ENCODE measurements around the gene DYNLT1.
"Not testable (repeated sequence)": the region's sequence is repeated elsewhere in the genome, so short reads cannot be mapped to it uniquely, and the experiment has no call there.

Gene DYNLT1

DNA sequence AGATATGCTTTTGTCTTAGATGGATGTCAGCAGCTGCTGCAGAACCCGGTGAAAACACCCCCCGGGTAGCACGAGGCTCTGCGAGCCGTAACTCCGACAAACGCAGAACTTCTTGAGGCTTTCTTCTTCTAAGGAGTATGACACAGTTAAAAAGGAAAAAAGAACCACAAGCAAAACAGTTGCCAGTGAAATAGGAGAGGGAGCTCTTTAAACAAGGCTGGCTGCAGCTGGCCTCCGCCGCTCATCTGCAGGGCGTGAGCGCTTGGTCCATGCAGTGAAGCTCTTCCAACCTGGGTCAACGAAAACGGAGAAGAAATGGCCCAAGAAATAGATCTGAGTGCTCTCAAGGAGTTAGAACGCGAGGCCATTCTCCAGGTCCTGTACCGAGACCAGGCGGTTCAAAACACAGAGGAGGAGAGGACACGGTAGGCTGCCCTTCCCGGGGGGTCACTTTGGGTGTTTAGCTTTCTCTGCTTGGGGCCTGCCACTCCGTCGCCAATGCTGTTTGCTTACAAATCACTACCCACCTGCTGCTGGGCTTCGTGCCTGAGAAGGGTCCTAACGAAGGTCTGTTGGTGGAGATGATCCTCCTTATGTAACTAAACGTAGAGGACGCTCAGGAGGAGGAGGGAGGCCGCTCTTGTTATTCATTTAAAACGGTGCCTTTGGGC, 18.5 kb upstream of the DYNLT1 start:
- DNase-seq: no peak

DNA sequence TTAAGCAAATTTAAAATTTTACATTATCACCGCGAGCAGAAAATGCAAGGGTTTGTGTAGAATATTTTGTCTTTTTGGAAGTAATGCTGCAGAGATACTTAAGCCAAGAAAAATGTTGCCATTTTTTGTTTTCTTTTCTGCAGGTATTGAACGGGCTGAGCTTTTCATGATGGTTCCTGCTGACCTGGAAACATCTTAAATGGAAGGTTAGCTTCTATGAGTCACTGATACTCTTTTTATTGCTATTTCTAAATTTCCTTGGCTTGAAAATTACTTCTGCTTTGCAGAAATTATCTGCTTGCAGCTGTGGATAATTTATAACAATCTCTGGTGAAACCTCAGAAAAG, 18.0 kb upstream of the DYNLT1 start:
- DNase-seq: no peak

DNA sequence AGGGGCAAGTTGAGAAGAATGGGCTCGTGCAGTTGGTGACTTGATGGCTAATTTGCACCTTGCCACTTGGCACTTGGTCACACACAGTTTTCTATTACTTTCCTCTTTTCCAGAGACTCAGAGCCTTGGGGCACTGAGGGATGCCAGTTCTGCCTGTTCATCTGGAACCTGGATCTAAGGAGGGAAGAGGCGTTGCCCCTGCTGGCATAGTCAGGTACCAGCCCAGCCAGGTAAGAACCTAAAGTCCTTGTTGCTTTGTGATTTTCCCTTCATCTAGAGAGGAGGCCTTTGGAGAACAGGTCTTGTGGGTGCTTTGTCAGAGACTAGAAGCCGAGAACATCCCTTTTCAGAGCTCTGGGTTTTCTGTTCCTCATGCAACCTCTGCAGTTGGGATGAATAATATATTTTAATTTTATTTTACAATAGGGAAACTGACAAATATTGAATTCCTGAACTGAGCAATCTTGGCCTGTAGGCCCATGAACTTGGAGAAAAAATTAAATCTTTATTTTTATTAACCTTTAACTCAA, 16.7 kb upstream of the DYNLT1 start:
- DNase-seq: no peak

DNA sequence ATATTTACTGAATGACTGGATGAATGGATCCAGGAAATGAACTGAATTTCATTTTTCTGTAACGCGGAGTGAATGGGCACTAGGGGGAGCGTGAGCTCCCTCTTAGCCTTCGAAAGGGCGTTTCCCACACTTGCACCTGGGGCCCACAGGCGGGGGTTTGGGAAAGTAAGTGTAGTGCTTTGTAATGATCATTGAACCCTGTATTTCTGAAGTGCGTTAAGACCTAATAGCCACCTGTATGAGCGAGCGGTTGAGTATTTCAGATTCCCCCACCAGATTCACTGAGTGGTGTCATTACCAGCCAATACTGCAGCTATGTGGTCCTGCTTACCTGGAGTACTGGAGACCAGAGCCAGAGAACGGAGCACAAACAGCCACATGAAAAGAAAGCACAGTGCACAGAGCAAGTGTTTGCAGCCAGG, 15.8 kb upstream of the DYNLT1 start:
- DNase-seq: peak; percentile 43

DNA sequence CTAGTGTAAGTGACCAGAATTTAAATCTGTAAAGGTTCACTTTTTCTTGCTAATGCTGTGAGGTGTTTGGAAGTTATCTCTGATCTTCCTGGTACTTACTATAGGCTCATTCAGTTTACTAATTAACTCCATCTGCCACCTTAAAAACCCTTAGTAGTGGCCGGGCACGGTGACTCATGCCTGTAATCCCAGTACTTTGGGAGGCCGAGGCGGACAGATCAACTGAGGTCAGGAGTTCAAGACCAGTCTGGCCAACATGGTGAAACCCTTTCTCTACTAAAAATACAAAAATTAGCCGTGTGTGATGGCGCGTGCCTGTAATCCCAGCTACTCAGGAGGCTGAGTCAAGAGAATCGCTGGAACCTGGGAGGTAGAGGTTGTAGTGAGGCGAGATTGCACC, 12.4 kb upstream of the DYNLT1 start:
- not testable (repeated sequence) for DNase-seq

DNA sequence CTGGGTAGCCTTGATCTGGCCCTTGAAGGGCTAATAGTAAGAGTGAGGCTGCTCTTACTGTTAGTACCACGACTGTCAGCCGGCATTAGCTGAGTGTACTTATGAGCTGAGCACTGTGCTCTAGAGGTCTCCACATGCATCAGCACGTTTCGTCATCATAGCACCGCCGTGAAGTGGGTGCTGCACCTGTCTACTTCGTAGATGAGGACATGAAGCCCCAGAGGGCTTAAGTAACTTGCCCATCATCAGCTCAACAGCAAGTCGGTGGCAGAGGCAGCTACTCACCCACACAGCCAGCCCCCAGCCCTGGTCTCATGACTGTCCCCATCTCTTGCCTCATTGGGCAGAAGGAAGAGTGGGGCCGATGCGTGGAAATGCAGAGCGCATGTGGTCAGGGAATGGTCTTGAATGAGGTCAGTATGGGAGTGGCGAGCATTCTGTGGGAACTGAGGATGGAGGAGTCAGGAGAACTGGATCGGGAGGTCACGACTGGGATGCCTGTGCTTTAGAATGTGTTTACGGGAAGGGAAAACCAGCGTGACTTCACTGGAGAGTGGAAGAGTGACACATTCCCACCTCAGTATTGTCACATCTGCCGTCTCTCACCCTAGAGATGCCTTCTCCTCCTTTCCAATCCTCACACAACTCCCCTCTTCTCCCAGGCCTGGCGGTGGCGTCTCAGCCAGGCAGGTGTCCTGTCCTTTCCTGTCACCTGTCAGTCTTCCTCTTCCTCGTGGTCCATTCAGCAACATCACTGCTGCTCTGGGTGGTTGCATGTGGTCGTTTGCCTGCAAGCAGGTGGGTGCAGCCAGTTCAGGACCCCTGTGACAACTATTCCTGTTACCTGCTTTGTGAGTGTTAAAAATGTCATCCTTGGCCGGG, 11.3 kb upstream of the DYNLT1 start:
- no peak for DNase-seq

DNA sequence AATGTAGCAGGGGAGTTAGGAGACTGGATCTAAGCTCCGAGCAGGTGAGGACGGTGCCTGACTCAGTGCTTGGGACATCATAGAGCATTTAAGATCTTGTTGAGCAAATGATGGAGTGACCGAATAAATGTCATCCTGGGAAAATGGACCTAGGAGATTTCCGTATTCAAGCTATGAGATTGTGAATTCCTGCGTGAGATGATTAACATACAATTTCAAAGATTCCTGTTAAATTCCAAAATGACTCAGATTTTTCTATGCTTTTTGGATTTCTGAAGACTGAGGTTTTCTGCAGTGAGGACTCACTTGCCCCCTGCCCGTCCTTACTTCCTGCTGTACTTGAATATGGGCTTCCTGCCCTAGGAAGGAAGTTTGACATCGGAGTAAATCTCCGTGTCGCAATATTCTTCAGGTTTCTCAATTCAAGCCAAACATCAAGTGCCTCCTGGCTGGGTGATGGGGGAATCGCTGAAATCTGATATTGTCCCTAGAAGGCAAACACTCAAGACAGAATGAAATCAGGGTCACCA, 10.5 kb upstream of the DYNLT1 start:
- DNase-seq: no peak

DNA sequence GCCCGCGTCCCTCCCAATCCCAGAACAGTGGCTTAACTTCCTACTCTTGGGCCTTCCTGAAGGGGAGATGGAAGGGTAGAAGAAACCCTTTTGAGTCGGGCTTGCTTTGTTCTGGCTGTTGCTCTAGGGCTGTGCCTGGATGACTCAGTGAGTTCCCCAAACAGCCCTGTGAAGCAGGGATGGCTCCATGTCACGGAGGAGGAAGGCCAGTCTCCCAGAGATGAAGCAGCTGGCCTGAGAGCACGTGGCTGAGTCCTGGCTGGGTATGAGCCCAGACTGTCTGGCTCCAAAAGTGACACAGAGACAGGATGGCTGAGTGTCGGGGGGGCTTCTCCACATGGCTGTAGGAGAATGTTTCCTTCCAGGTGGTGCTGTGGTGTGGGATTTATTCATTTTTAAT, 10.0 kb upstream of the DYNLT1 start:
- DNase-seq: no peak

DNA sequence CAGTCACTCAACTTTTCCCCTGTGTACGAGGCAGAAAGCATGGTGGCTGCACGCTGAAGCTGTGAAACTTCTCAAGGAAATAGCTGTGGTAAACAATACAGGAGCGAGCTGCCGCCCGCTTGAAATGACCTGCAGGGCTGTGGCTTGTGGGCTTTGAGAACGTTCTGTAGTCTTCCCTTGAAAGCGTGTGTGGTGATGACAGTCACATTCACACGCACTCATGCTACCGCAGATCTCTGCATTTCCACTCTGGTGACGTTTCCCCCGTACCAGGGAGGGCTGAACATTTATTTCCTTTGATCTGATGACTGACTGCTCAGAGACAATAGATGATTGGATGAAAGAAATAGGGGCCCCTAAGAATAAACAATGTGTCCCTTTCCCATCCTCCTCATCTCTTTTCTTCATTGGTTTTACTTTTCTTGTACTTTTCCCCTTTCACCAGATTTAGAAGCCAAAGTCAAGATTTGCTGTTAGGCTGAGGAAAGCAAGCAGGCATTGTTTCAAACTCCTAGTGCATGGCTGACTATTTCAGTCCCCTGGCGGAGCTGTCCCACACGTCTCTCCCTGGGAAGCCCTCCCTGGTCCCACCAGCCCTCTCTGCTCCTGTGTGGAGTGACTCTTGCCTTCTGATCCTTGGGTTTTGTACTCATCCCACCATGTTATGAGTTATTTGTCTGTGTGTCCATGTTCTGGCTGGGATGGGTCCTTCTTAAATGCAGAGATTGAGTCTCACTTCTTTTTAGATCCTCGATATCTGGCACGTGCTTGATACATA, 9.2 kb upstream of the DYNLT1 start:
- no peak for DNase-seq

DNA sequence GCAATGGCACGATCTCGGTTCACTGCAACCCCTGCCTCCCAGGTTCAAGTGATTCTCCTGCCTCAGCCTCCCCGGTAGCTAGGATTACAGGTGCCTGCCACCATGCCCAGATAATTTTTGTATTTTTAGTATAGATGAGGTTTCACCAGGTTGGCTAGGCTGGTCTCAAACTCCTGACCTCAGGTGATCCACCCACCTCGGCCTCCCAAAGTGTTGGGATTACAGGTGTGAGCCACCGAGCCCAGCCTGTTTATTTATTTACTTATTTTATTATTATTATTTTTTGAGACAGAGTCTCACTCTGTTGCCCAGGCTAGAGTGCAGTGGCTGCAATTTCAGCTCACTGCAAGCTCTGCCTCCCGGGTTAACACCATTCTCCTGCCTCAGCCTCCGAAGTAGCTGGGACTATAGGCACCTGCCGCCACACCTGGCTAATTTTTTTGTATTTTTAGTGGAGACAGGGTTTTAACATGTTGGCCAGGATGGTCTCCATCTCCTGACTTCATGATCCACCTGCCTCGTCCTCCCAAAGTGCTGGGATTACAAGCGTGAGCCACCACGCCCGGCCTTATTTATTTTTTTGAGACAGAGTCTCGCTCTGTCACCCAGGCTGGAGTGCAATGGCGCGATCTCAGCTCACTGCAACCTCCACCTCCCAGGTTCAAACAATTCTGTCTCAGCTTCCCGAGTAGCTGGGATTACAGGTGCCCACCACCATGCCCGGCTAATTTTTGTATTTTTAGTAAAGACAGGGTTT, 7.6 kb upstream of the DYNLT1 start:
- DNase-seq: not testable (repeated sequence)

DNA sequence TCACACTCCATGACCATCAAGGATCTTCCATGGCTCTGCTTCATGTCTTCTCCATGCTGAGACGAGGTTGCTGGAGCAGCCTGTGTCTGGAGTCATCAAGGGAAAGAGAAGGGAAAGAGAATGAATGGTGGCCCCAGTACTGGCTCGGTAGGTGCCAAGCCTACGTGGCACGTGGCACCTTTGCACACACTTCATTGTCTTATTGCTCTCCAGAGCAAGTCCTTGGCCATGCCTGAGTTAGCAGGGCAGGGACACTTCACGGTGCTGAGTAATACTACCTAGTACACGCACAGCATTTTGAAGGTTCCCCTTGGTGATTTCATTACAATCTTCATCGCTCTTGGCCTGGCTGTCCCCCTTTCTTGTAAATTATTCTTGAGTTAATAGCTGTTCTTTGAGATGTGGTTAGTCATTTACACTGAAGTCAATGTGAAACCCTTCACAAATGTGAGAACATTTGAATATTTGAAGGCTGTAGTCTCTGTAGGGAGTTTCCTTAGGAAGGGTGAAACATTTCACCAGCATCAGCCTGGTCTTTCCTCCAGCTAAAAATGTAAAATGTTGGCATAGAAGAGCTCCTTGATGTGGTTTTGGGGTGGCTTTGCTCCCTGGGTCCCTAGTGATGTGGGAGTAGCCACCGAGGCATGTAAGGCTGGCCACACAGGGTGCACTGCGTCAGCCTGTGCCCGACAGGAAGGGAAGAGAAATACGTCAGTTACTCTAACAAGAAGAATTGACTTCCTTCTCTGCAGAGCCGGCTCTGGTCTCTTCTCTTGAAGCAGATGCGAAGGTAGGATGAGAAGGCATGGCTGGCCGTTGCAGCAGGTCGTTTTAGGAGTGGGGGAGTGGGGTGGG, 5.0 kb upstream of the DYNLT1 start, which contains the start of gene SYTL3:
Gene SYTL3, plus strand, starts transcription at position 766 of the 855 bp plus-strand sequence. CDS start 13,215 bp downstream, outside the sequence.
- DNase-seq: no peak

DNA sequence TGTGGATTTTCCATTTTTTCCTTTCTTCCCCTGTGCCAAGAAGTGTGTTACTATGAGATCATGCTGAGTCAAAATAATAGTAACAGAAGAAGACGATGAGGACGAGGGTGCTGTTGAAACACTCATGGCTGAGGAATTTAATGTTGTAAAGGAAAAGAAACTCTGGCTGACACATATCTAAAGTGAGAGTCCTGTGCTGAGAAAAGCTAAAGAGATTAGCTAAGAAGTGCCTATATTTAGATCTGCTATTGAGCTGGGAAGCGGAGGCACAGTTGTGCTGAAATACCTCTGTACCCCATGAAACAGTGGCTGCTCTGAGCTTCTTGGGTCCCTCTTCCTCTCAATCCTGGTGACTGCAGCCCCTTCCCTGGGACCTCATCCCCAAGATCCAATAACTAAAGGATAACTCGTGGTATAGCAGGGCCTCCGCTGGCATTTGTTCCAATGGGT, 4.2 kb upstream of the DYNLT1 start:
- DNase-seq: no peak

DNA sequence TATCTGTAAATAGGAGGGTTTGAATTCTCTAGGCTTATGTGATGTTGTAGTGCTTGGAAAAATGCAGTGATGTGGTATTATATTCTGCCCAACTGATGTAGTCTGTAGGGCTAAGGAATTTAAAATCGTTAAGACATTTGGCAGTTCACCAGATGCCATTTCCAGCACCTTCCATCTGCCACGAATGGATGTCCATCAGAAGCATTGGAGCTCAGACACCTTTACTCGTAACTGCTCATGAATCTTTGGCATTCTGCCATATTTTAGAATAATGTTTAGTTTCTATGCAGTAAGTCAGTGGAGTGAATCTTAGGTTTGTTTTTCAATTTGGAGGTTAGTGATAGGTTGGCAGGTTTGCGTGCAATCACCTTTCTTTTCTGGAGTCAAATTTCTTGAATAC, 3.0 kb upstream of the DYNLT1 start:
- DNase-seq: no peak

DNA sequence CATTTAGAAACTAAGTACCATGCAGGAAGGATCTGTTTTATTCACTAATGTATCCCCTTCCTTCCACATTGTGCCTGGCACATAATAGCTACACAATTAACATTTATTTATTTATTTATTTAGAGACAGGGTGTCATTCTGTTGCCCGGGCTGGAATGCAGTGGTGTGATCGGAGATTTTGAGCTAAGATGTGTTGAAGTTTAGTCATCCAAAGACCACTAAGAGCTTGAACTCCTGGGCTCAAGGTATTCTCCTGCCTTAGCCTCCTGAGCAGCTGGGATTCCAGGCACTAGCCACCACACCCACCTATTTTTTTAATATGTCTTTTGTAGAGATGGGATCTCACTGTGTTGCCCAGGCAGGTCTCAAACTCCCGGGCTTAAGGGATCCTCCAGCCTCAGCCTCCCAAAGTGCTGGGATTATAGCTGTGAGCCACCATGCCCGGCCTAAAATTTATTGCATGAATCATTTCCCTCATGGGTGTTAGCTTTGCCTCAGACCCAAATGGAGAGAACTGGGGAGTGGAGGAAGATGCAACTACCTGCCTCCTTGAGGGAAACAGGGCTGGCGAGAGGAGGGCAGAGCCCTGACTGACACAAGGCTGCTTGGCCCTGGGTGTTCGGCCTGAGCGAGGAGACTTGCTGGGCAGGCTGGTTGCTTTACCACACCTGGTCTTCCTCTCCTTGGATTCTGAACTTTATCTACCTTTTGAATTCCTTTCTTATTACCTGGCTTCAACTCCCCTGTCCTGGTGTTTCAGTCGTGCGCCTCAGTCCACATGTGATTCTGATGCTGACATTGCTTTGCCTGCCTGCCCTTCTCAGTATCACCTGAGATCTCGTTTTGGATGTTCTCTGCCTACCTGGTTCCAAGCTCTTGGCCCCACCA, 1.7 kb upstream of the DYNLT1 start:
- no peak for DNase-seq

DNA sequence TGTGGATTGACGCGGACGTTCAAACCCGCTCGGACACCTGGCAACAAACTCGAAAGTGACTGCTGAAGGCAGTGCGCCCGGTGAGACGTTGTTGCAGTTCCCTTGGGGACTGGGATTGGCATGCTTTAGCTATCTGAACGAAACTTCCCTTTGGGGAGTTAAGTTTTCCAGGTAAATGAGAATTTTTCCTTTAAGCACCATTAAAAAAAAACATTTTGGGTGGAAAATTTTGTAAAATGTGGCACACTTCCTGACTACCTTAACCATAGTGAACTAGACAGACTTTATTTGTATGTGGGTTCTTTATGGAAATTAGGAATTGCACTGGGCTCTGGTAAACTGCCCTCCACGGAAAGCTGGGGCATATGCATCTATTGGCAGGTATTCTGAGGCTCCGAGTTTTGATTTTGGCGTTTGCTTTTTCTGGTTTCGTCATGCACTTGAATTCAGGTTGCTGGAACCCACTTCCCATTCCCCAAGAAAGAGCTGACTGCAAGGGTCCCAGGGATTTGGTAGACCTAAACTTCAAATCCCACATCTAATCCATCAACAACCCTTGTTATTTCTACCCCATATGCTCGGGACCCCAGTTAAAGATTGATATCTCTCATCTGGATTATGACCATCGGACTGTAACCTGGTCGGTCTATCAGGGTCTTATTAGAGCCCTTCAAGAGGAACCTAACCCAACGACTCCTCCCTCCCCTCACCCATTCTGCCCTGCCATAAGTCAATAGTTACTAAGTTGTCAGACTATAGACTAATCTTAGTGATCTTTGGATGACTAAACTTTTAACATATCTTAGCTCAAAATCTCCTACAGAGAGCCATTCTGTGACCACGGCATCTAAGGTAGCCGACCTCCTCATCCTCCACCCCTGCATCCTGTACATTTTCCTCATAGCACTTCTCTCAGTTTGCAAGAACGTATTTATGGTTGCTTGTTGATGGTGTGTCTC, 800 bp upstream of the DYNLT1 start:
- DNase-seq: no peak

DNA sequence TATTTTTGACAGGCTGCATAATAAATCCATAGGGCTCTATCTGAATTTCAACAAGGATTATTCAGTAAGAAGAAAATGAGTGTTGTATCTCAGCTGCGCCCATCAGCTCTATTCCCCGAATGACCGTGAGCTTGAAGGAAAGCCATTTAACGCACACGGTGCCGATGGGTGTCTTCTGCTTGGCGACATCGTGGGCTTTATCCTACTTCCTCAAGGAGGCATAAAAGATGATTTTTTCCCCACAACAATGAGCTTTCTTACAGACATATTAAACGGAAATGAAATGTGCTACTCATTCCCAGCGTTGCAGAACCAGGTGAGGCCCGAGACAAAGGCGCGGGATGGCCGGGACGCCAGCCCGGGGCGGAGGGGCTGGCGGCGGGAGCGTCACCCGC, 710 bp downstream of the DYNLT1 start:
- no peak for DNase-seq

DNA sequence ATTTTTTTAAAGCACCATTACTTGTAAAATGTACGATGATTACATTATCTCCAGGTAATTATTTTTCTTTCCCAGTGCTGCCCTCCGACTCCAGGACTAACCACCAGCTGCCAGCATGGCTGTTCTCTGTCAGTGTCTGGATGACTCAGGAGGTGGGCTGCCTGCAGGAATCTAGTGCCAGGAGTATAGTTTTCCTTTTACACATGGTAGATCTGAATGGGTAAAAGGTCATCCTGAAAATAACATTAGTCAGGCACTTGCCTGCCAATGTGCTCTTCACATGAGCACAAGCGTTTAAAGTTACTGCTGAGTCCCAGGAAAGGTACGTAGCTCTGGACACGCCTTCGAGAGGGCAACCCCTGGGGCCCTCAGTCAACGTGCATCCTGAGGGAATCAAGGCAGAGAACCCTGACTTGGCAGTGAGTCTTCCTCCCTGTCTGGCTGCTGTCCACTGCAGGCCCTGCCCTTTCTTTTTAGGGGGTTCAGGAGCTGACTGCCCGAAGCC, 2.4 kb downstream of the DYNLT1 start:
- DNase-seq: peak; percentile 54

DNA sequence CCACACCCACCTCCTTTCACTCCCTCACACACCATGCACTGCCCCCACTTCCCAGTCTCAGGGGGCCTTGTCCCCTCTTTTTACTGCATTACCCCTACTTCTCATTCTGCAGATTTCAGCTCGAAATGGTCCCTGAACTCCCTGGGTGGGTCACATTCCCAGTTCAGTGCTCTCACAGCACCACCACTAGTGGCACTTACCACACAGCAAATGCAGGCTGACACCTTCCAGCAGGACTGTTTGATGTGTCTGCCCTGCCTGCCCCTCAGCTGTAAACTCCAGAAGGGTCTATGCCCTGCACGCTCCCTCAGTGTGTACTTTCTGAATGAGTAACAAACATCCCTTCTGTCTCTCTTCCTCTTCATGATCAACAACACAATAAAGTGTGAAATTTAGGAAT, 4.0 kb downstream of the DYNLT1 start:
- DNase-seq: no peak

DNA sequence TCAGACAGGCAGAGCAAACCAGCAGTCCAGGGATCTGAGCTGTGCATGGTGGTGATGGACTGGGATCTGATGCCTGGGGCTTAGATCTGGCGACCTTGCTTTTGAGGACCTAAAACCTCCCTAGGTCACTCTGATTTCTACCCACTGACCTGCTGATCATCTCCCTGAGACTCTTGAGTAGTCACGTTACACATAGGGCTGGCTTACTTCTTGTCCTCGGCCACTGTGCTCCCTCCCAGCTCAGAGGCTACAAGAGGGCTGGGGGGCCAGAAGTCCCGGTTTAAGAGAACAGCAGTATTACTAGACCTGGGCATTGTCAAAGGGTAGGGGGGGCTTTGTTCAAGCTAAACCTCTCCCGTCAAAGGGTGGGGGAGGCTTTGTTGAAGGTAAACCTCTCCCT, 5.5 kb downstream of the DYNLT1 start:
- DNase-seq: no peak
